Activated CD4-positive, alpha-beta T cell treated with anti-CD3 and anti-CD28 coated beads for 4 hours (primary cell): ENCODE data around the gene ARHGAP15.

ENCODE experiments used
- DNase-seq, 2 donors: peaks; one replicate each; pipeline ENCODE4 v3.0.0-alpha.2; 2020

ARHGAP15 gene

GRCh38 chr2:143176606-143177005 lies 47.4 kb downstream of the ARHGAP15 start:
- no peak for DNase-seq

GRCh38 chr2:143177096-143177786 lies 48.0 kb downstream of the ARHGAP15 start:
- no peak for DNase-seq

GRCh38 chr2:143181494-143181893 lies 52.3 kb downstream of the ARHGAP15 start:
- no peak for DNase-seq

DNA sequence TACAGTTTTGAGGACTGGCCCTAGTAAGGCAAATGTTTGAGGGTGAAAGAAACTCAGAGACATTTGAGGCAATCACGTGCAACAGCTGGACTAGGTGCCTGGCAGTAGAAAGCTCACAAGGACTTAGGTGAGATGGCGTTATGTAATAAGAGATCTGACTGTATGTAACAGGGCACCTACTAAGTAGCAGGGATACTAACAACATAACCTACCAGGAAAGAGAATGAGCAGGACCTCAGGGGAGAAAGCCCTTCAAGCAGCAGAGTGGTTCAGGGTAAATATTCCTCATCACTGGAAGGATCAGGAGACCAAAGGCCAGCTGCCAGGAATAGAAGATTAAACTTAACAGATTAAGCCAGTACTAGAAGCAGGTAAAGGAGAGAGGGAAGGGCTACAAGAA lies 53.4 kb downstream of the ARHGAP15 start:
- no peak for DNase-seq

GRCh38 chr2:143183804-143184463 lies 54.7 kb downstream of the ARHGAP15 start:
- DNase-seq: no peak

GRCh38 chr2:143186876-143187275 lies 57.7 kb downstream of the ARHGAP15 start:
- DNase-seq: no peak

GRCh38 chr2:143190431-143190830 lies 61.2 kb downstream of the ARHGAP15 start:
- DNase-seq: no peak

GRCh38 chr2:143192106-143192505 lies 62.9 kb downstream of the ARHGAP15 start:
- DNase-seq: no peak

DNA sequence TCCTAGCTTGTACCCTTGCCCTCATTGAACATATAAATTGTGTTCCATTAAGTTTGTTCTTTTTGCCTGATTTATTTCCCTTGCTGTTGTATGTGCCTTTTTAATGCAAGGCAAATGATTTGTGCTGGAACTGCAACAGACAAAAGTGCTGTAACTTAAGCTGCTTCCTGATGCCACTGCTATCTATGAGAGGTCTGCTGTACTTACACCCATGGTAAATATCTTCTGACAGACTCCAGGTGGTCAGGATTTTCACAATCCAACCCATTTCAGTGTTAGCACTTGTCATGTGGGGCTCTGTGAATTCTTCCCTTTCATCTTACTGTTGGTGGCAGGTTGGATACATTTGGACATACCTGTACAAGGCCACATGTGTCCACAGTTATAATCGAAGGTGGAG lies 63.5 kb downstream of the ARHGAP15 start:
- no peak for DNase-seq

DNA sequence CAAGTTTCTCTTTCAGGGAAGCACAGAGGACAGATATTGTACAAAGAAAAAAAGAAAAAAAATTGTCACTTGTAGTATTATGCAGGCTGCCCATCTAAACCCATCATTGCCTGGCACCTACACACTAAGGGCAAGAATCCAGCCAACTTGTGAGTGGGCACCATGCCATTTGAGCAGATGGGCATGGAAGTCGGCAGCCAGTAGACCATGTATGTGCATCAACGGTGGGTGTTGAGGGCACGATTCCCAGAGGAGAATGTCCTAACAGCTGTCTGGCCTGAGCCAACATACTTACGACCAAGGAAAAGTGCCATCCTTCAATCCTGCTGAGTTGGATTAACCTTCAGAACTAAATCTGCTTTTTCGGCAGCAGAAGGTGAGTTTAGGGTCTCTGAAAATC lies 63.9 kb downstream of the ARHGAP15 start:
- no peak for DNase-seq

DNA sequence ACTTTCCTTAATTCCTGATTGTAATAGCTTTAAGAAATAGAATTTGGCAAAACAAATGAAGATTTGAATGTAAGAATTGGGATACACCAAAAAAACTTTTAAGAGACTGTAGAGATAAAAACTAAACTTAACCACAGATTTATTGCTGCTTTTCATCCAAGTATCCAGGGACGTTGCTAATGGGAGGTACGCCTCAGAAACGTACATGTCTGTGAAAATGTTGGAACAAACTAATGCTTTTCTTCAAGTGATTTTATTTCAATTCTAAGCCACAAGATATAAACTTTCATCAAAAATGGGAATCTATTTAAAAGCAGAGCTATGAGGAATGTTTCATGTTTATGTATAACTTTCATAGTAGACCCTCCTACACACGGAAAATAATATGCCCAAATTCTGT lies 66.3 kb downstream of the ARHGAP15 start:
- DNase-seq: no peak

- DNase-seq: no peak
Measured at GRCh38 chr2:143204062-143204461, 74.8 kb downstream of the ARHGAP15 start.

GRCh38 chr2:143205106-143205764 lies 76.0 kb downstream of the ARHGAP15 start:
- no peak for DNase-seq

GRCh38 chr2:143209570-143210445 lies 80.6 kb downstream of the ARHGAP15 start:
- no peak for DNase-seq

DNA sequence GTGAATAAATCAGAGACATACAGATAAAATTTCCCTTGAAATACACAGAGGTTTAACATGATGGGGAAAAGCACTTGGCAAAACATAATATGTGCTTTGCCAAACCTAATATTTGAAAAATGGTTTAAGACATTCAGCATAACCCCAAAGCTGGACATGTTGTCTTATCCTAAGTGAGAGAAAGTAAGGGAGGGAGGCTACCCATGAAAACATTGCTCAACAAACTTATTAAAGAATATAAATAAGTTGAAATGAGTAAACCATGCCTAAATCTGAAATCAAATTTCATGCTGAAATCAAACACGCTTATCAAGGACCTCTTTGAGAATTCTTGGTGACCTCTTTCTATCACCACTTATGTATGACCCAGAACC lies 81.2 kb downstream of the ARHGAP15 start:
- no peak for DNase-seq

GRCh38 chr2:143217512-143218115 lies 88.4 kb downstream of the ARHGAP15 start:
- no peak for DNase-seq

- no peak for DNase-seq
Measured at GRCh38 chr2:143218621-143219020, 89.4 kb downstream of the ARHGAP15 start.

DNA sequence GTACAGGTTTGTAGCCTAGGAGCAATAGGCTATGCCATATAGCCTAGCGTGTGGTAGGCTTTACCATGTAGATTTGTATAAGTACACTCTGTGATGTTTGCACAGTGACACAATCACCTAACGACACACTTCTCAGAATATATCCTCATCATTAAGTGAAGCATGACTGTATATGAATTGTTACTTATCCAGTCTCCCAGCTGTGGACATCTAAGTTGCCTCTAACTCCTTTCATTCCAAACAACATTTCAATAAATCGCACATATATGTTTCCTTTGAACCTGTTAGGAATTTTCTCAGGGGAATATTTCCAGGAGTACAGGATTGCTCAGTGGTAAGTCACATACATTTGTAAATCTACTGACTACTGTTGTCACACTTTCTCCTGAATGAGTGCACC lies 90.0 kb downstream of the ARHGAP15 start:
- DNase-seq: no peak

- DNase-seq: no peak
Measured at GRCh38 chr2:143223556-143223955, 94.3 kb downstream of the ARHGAP15 start.

DNA sequence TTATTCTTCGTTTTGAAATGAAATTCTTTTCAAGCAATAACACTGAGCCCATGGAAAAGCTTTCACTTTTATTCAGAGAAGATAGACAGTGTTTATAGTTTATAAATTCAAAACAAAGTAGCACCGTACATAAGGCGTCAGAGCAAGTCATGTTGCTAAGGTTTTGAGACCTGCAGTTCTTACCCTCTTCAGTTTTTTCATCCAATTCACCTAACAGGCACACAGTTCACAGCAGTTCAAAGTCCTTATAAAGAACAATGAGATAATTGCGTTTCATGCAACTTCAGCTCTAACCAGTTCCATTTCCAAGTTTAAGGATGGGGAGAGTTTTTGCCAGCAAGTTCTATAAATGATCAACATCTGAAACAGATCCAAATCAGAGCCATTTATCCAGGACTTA lies 96.7 kb downstream of the ARHGAP15 start:
- no peak for DNase-seq

GRCh38 chr2:143226714-143227541 lies 97.7 kb downstream of the ARHGAP15 start:
- no peak for DNase-seq

DNA sequence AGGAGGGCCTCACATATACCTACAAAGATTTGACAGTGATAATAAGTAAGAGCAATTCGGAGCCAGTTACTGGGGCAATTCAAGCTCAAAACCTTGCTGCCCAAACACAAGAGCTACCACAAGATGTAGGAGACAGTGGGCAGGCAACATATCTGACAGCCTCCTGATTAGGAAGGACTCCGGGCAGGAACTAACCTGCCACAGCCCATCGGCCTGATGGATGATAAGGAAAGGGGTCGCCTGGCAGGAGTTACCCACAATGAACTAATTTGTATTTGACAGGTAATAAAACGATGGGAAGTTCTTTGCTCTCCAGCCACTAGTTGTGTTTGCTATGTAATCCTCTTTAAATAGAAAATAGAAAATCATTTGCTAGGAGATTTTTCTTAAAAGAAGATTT lies 100.2 kb downstream of the ARHGAP15 start:
- no peak for DNase-seq
